ENCODE data around the gene KIAA1755.

DNA sequence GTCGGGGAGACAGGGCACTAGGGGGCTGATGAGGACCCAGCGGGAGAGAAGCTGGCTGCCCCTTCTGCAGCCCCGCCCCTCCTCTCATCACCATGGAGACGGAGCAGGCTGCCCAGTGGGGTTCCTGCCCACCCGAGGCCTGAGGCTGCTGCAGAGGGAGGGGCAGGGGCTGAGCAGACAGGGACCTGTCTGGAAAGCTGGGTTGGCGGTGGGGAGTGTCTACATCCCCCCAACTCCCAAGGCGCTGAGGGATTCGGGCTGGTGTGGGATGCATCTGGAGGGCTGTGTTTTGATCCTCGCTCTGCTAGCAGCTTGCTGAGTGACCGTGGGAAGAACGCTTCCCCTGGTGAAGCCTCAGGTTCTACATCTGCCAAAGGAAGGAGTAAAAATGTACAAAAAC is 42.3 kb upstream of the KIAA1755 start:
- TF ChIP-seq POLR2A (IDR thresholded peaks at IDR 0.05) (no peak), EP300 (IDR thresholded peaks at IDR 0.05) (no peak)
- TF ChIP-seq, protein P1, sequence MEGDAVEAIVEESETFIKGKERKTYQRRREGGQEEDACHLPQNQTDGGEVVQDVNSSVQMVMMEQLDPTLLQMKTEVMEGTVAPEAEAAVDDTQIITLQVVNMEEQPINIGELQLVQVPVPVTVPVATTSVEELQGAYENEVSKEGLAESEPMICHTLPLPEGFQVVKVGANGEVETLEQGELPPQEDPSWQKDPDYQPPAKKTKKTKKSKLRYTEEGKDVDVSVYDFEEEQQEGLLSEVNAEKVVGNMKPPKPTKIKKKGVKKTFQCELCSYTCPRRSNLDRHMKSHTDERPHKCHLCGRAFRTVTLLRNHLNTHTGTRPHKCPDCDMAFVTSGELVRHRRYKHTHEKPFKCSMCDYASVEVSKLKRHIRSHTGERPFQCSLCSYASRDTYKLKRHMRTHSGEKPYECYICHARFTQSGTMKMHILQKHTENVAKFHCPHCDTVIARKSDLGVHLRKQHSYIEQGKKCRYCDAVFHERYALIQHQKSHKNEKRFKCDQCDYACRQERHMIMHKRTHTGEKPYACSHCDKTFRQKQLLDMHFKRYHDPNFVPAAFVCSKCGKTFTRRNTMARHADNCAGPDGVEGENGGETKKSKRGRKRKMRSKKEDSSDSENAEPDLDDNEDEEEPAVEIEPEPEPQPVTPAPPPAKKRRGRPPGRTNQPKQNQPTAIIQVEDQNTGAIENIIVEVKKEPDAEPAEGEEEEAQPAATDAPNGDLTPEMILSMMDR (IDR thresholded peaks at IDR 0.05): no peak

Measured in tibial nerve (tissue), 4 donors.